Epithelial cell of proximal tubule (primary cell): ENCODE data around the gene RRP1B. TPM values are rescaled to one million over a fixed set of nuclear protein-coding genes. Genes with fewer than 3 reads are reported as not detected.

Experiments
- DNase-seq: peaks from one replicate; pipeline ENCODE4 v3.0.0-alpha.2; 2011; ENCODE audit warnings: low read depth
- H3K4me3 ChIP-seq: 2 replicates; pipeline ENCODE4 v1.5.1; 2011; ENCODE audit warnings: low read depth, mild to moderate bottlenecking, low read length
- total RNA-seq: library from RNA; depleted of rRNA; stranded (reverse); fragments of >200 nt; gene quantifications from 2 replicates; pipeline ENCODE4 v1.2.3, GENCODE V29; 2015
- TF ChIP-seq, protein P1 (sequence below): conservative IDR thresholded peaks from 2 replicates; pipeline ENCODE4 v1.5.1; 2012; ENCODE audit warnings: low read depth, mild to moderate bottlenecking, low read length

RRP1B gene
- total RNA-seq, 1 donor from 2014 or later, result 37.6 TPM

DNA sequence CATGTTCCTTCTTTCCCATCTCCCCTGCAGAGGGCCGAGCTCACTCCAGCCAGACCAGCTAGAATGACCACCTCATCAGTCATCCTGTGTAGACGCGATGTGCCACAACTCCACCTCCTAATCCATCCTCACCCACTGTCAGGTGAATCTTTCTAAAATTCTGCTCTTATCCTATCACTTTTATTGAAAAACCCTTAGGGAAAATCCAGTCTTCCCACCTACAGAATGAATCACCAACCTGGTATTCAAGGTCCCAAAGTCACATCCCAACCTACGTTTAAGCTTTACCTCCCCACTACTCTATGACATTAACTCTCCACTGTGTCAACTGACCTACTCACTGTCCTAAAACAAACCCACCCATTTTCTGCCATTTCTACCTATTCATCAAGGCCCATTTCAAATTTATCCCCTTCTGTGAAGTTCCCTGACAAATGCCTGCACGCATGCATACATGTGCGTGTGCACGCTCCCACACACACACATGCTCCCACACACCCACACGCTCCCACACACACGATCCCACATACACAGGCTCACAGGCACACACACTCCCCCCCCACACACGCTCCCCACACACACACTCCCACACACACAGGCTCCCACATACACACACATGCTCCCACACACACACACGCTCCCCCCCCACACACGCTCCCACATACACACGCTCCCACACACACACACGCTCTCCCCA lies 27.8 kb upstream of the RRP1B start:
- TF ChIP-seq, protein P1, sequence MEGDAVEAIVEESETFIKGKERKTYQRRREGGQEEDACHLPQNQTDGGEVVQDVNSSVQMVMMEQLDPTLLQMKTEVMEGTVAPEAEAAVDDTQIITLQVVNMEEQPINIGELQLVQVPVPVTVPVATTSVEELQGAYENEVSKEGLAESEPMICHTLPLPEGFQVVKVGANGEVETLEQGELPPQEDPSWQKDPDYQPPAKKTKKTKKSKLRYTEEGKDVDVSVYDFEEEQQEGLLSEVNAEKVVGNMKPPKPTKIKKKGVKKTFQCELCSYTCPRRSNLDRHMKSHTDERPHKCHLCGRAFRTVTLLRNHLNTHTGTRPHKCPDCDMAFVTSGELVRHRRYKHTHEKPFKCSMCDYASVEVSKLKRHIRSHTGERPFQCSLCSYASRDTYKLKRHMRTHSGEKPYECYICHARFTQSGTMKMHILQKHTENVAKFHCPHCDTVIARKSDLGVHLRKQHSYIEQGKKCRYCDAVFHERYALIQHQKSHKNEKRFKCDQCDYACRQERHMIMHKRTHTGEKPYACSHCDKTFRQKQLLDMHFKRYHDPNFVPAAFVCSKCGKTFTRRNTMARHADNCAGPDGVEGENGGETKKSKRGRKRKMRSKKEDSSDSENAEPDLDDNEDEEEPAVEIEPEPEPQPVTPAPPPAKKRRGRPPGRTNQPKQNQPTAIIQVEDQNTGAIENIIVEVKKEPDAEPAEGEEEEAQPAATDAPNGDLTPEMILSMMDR, result no peak
- H3K4me3 ChIP-seq, result no peak overlapping the region
- DNase-seq, result no peak

- TF ChIP-seq, protein P1, result no peak
- H3K4me3 ChIP-seq, result no peak overlapping the region
- DNase-seq, result no peak
Observed at GRCh38 chr21:43632373-43632905, 26.9 kb upstream of the RRP1B start.

DNA sequence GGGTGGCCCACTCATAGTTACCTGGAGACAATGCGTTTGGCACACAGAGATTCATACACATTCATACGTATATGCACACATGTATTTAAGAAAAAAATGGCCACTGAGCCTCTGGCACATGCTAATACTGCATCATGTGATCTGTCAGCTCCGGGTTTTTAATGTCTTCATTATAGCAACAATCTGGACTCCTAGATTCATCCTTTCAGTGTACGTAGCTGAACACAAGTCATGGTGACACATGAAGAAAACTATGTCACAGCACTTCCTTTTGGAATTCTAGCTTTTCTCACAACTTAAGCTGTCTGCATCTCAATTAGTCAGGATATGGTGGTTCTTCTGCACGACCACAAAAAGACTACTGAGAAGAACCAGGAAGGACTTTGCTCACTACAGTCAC lies 24.7 kb upstream of the RRP1B start:
- TF ChIP-seq, protein P1, result no peak
- no peak overlapping the region for H3K4me3 ChIP-seq
- no peak for DNase-seq

DNA sequence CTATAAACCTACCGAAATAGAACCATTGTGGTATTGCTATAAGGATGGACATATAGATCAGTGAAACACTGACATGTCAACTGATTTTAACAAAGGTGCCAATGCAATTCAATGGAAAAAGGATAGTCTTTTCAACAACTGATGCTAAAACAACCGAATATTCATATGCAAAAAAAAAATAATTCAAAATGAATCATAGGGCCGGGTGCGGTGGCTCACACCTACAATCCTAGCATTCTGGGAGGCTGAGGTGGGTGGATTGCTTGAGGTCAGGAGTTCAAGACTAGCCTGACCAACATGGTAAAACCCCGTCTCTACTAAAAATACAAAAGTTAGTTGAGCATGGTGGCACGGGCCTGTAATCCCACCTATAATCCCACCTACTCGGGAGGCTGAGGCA lies 23.9 kb upstream of the RRP1B start:
- DNase-seq, result no peak
- no peak overlapping the region for H3K4me3 ChIP-seq
- TF ChIP-seq, protein P1, result no peak

DNA sequence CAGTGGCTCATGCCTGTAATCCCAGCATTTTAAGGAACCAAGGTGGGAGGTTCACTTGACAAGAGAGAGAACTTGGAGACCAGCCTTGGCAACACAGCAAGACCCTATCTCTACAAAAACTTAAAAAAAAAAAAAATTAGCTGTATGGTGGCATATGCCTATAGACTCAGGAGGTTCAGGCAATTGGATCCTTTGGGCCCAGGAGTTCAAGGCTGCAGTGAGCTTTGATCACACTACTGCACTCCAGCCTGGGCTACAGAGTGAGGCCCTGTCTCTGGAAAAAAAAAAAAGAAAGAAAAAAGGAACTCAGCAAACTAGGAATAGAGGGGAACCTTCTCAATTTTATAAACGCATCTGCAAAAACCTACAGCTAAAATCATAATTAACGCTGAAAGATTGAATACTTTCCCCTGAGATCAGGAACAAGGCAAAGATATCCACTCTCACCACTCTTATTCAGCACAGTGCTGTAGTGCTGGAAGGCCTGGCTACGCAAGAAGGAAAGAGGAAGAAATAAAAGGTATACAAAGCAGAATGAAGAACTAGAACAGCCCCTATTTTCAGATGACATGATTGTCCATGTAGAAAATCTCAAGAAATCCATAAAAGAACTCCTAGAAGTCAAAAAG lies 21.7 kb upstream of the RRP1B start:
- TF ChIP-seq, protein P1, result no peak

DNA sequence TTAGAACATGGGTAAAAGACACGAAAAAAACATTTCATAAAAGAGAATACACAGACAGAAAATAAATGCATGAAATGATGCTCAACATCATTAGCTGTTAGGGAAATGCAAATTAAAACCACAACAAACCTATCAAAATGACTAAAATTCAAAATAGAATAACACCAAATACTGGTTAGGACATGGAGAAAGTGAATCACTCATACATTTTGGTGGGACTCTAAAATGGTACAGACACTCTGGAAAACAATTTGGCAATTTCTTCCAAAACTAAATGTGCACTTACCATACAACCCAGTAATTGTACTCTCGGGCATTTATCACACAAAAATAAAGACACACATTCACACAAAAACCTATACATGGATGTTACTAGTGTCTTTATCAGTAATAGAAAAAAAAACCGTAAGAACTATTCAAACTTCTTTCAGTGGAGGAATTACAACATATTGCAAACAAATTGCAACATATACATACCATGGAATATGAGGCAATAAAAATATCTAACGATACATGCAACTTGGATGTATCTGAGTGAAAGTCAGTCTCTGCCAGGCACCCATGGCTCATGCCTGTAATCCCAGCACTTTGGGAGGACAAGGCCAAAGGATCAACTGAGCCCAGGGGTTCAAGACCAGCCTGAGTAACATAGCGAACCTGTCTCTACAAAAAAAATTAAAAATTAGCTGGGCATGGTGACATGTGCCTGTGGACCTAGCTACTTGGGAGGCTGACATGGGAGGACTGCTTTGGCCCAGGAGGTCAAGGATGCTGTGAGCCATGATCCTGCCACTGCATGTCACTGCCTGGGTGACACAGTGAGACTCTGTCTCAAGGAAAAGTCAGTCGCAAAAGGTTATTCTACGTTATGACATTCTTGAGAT lies 19.6 kb upstream of the RRP1B start:
- TF ChIP-seq, protein P1, result no peak
- DNase-seq, result no peak
- H3K4me3 ChIP-seq, result no peak overlapping the region

More for the DNA sequence above, 21.7 kb upstream of the RRP1B start:
- no peak for DNase-seq
- no peak overlapping the region for H3K4me3 ChIP-seq
